Tibial nerve (tissue), 4 donors: ENCODE data around the gene CLSTN3. TPM values are rescaled to one million over a fixed set of nuclear protein-coding genes. Genes with fewer than 3 reads are reported as not detected.
A peak's percentile ranks its signal among the peaks of the same experiment; 100 is the strongest.

Source experiments
- DNase-seq, 2 donors: peaks; one replicate each; pipeline ENCODE4 v3.0.0-alpha.2; 2019; ENCODE audit warnings: low spot score in 2 of 2
- H3K27ac ChIP-seq, 4 donors: fragments of 200-600 bp; sonication (generic) in 3 of 4; one replicate each; pipeline ENCODE4 v1.5.1; 2017 to 2019; ENCODE audit warnings: mild to moderate bottlenecking in 1 of 4
- H3K27me3 ChIP-seq, 2 donors: fragments of 200-600 bp; sonication (generic) in 1 of 2; one replicate each; pipeline versions ENCODE4 v1.5.1 to v1.6.0; 2017 to 2019
- H3K36me3 ChIP-seq, 3 donors: fragments of 200-600 bp; sonication (generic); one replicate each; pipeline ENCODE4 v1.5.1; 2018 to 2019
- H3K4me1 ChIP-seq, 4 donors: fragments of 200-600 bp; sonication (generic) in 3 of 4; one replicate each; pipeline ENCODE4 v1.5.1; 2017 to 2019
- H3K4me3 ChIP-seq, 4 donors: fragments of 200-600 bp; sonication (generic) in 3 of 4; one replicate each; pipeline ENCODE4 v1.5.1; 2017 to 2019; ENCODE audit warnings: mild to moderate bottlenecking in 1 of 4, moderate library complexity in 1 of 4
- H3K9me3 ChIP-seq, 4 donors: fragments of 200-600 bp; sonication (generic) in 3 of 4; one replicate each; pipeline ENCODE4 v1.5.1; 2017 to 2019
- CTCF ChIP-seq, 5 experiments: fragments of 200-600 bp in 3 of 5; fragments of 450-650 bp in 2 of 5; sonication (generic) in 3 of 5; IDR thresholded peaks; one replicate each; pipeline ENCODE4 v1.5.1; 2016 to 2019; ENCODE audit warnings: antibody characterized with exemption in 5 of 5, mild to moderate bottlenecking in 3 of 5, moderate library complexity in 2 of 5
- EP300 ChIP-seq, 2 donors: sonication (generic); formaldehyde crosslinking; IDR thresholded peaks; one replicate each; pipeline ENCODE4 v1.6.1; 2017; ENCODE audit warnings: antibody characterized with exemption in 2 of 2, mild to moderate bottlenecking in 1 of 2
- POLR2A ChIP-seq, 2 donors: fragments of 450-650 bp; IDR thresholded peaks; one replicate each; pipeline ENCODE4 v1.6.1; 2017; ENCODE audit warnings: antibody characterized with exemption in 2 of 2, mild to moderate bottlenecking in 2 of 2, moderate library complexity in 2 of 2
- WGBS, 2 donors: methylation state at CpG; one replicate each; pipeline ENCODE4 v1.1.5; 2018; 5-methylcytosine and 5-hydroxymethylcytosine counted together
- total RNA-seq, 4 donors: library from RNA; depleted of rRNA; stranded (reverse); fragments of >200 nt; gene quantifications; one replicate each; pipeline ENCODE4 v1.1.0, GENCODE V29; 2016

CLSTN3 gene
- total RNA-seq, 4 donors from 2014 or later: 40.0 to 112 (median 79.6) TPM

- Histone ChIP-seq H3K4me3 (no peak overlapping the region), H3K27ac (no peak overlapping the region), H3K9me3 (no peaks in the 10 kb centered on the region), H3K36me3 (peaks cover 0 to 73% (median 9%) of the 10 kb centered on the region in 3 donors), H3K27me3 (no peaks in the 10 kb centered on the region), H3K4me1 (peaks cover 0 to 2% (median 0%) of the 10 kb centered on the region in 4 donors)
- DNase-seq: no peak
- 97 to 100% methylated on average over 2 of the region's 2 CpGs for WGBS, 2 donors
- TF ChIP-seq CTCF (IDR thresholded peaks at IDR 0.05) (no peak), EP300 (IDR thresholded peaks at IDR 0.05) (no peak), POLR2A (IDR thresholded peaks at IDR 0.05) (no peak)
Measured at GRCh38 chr12:7139200-7139599, 9.0 kb downstream of the CLSTN3 start.

- 86 to 88% methylated on average over 7 of the region's 7 CpGs for WGBS, 2 donors
- H3K36me3 ChIP-seq: peaks cover 0 to 60% (median 4%) of the 10 kb centered on the region in 3 donors
Measured at GRCh38 chr12:7141351-7142005, 11.3 kb downstream of the CLSTN3 start.

GRCh38 chr12:7142056-7142644 lies 12.0 kb downstream of the CLSTN3 start:
- H3K27me3 ChIP-seq: no peaks in the 10 kb centered on the region
- no peak for TF ChIP-seq POLR2A (IDR thresholded peaks at IDR 0.05)
- TF ChIP-seq EP300 (IDR thresholded peaks at IDR 0.05): no peak
- peak; percentile 32 to 64 (median 54) for TF ChIP-seq CTCF (IDR thresholded peaks at IDR 0.05)
- DNase-seq: peak; percentile 30 to 70
- H3K9me3 ChIP-seq: no peaks in the 10 kb centered on the region
- H3K36me3 ChIP-seq: peaks cover 0 to 59% (median 0%) of the 10 kb centered on the region in 3 donors
- H3K27ac ChIP-seq: peak overlapping the region in 1 of 4 donors; percentile 10
- peaks cover 0 to 20% (median 8%) of the 10 kb centered on the region in 4 donors for H3K4me1 ChIP-seq
- WGBS, 2 donors: 65 to 77% methylated on average over 5 of the region's 5 CpGs
- no peak overlapping the region for H3K4me3 ChIP-seq

More at GRCh38 chr12:7141351-7142005, 11.3 kb downstream of the CLSTN3 start:
- Histone ChIP-seq H3K9me3 (no peaks in the 10 kb centered on the region), H3K4me1 (peaks cover 0 to 20% (median 8%) of the 10 kb centered on the region in 4 donors), H3K4me3 (no peak overlapping the region), H3K27me3 (no peaks in the 10 kb centered on the region), H3K27ac (no peak overlapping the region)
- TF ChIP-seq EP300 (IDR thresholded peaks at IDR 0.05) (no peak), CTCF (IDR thresholded peaks at IDR 0.05) (no peak), POLR2A (IDR thresholded peaks at IDR 0.05) (no peak)
- DNase-seq: no peak

GRCh38 chr12:7142809-7143465 lies 12.8 kb downstream of the CLSTN3 start:
- 92 to 93% methylated on average over 16 to 18 of the region's 18 CpGs for WGBS, 2 donors
- H3K9me3 ChIP-seq: no peaks in the 10 kb centered on the region
- H3K4me1 ChIP-seq: peaks cover 0 to 20% (median 8%) of the 10 kb centered on the region in 4 donors
- peaks cover 0 to 53% (median 0%) of the 10 kb centered on the region in 3 donors for H3K36me3 ChIP-seq
- H3K4me3 ChIP-seq: no peak overlapping the region
- no peak overlapping the region for H3K27ac ChIP-seq
- TF ChIP-seq POLR2A (IDR thresholded peaks at IDR 0.05): no peak
- TF ChIP-seq CTCF (IDR thresholded peaks at IDR 0.05): no peak
- no peak for TF ChIP-seq EP300 (IDR thresholded peaks at IDR 0.05)
- no peaks in the 10 kb centered on the region for H3K27me3 ChIP-seq
- DNase-seq: no peak

- Histone ChIP-seq H3K27ac (no peak overlapping the region), H3K4me1 (peaks cover 0 to 20% (median 8%) of the 10 kb centered on the region in 4 donors), H3K9me3 (no peaks in the 10 kb centered on the region), H3K36me3 (peaks cover 0 to 52% (median 0%) of the 10 kb centered on the region in 3 donors), H3K27me3 (no peaks in the 10 kb centered on the region), H3K4me3 (no peak overlapping the region)
- no peak for DNase-seq
- 86 to 92% methylated on average over 7 of the region's 7 CpGs for WGBS, 2 donors
- TF ChIP-seq EP300 (IDR thresholded peaks at IDR 0.05) (no peak), CTCF (IDR thresholded peaks at IDR 0.05) (no peak), POLR2A (IDR thresholded peaks at IDR 0.05) (no peak)
Measured at GRCh38 chr12:7143564-7143963, 13.4 kb downstream of the CLSTN3 start.
